Natural killer cell (primary cell): Measurements from ENCODE around the gene KEAP1. TPM values are rescaled to one million over a fixed set of nuclear protein-coding genes. Genes with fewer than 3 reads are reported as not detected.

ENCODE experiments used
- ATAC-seq, 3 donors: fragments of 150-1000 bp in 2 of 3; fragments of 200-7000 bp in 1 of 3; cut with Tn5 transposase; 1 replicate in 1 of 3; 2 replicates in 2 of 3; pipeline ENCODE4 v1.10.0; 2021; ENCODE audit warnings: mild to moderate bottlenecking in 2 of 3, moderate library complexity in 2 of 3
- DNase-seq, 2 donors: peaks; one replicate each; pipeline versions ENCODE4 v3.0.0 to v3.0.0-alpha.2; 2013 to 2021; ENCODE audit warnings: mixed read lengths in 1 of 2
- H3K27ac ChIP-seq: one replicate; pipeline ENCODE4 v1.5.1; 2013; ENCODE audit warnings: mild to moderate bottlenecking, low read length
- H3K27me3 ChIP-seq: one replicate; pipeline ENCODE4 v1.6.1; 2013; ENCODE audit warnings: low read length; ENCODE audit not compliant: control insufficient read depth, insufficient read depth
- H3K36me3 ChIP-seq: one replicate; pipeline ENCODE4 v1.6.1; 2013; ENCODE audit warnings: low read length; ENCODE audit not compliant: control insufficient read depth, insufficient read depth
- H3K4me1 ChIP-seq: one replicate; pipeline ENCODE4 v1.6.1; 2013; ENCODE audit warnings: low read length; ENCODE audit not compliant: control insufficient read depth, insufficient read depth
- H3K4me3 ChIP-seq: one replicate; pipeline ENCODE4 v1.5.1; 2013; ENCODE audit warnings: low read length
- H3K9me3 ChIP-seq: one replicate; pipeline ENCODE4 v1.6.1; 2013; ENCODE audit warnings: low read length; ENCODE audit not compliant: control insufficient read depth, insufficient read depth
- H3K27ac Mint-ChIP-seq, 2 donors: one replicate each; pipeline ENCODE4 v1.8.0; 2022; ENCODE audit warnings: mild to moderate bottlenecking in 2 of 2, mixed read lengths in 2 of 2, moderate library complexity in 1 of 2
- H3K27me3 Mint-ChIP-seq, 2 donors: one replicate each; pipeline ENCODE4 v1.8.0; 2022; ENCODE audit warnings: low read depth in 2 of 2, mixed read lengths in 2 of 2
- H3K36me3 Mint-ChIP-seq: one replicate; pipeline ENCODE4 v1.8.0; 2022; ENCODE audit warnings: mixed read lengths
- H3K4me1 Mint-ChIP-seq, 2 donors: one replicate each; pipeline ENCODE4 v1.8.0; 2022; ENCODE audit warnings: mixed read lengths in 2 of 2
- H3K4me3 Mint-ChIP-seq: one replicate; pipeline ENCODE4 v1.8.0; 2022; ENCODE audit warnings: mild to moderate bottlenecking, moderate library complexity, mixed read lengths
- H3K9me3 Mint-ChIP-seq, 2 donors: one replicate each; pipeline ENCODE4 v1.8.0; 2022; ENCODE audit warnings: mixed read lengths in 2 of 2
- CTCF ChIP-seq: fragments of 200-600 bp; IDR thresholded peaks from one replicate; pipeline ENCODE4 v1.8.0; 2022; ENCODE audit warnings: antibody characterized with exemption
- WGBS: methylation state at CpG from one replicate; pipeline ENCODE4 v1.1.7; 2013; ENCODE audit warnings: missing lambda C conversion rate; ENCODE audit not compliant: insufficient coverage; 5-methylcytosine and 5-hydroxymethylcytosine counted together
- intact Hi-C: fragments of 100-400 bp; cut with micrococcal nuclease; formaldehyde crosslinking; loops from one replicate; pipeline ENCODE4 v1.14.2; 2022
- total RNA-seq, 4 donors: library from RNA; stranded (reverse); fragments of 120-200 nt in 1 of 4; gene quantifications; one replicate each; pipeline versions ENCODE4 v1.2.3 to v1.2.4, GENCODE V29; 2013 to 2022

The KEAP1 gene
- total RNA-seq, 3 donors from 2014 or later (not counting 1 experiment from before 2014, with no cell fraction given) = 28.1 to 39.4 (median 34.6) TPM

DNA sequence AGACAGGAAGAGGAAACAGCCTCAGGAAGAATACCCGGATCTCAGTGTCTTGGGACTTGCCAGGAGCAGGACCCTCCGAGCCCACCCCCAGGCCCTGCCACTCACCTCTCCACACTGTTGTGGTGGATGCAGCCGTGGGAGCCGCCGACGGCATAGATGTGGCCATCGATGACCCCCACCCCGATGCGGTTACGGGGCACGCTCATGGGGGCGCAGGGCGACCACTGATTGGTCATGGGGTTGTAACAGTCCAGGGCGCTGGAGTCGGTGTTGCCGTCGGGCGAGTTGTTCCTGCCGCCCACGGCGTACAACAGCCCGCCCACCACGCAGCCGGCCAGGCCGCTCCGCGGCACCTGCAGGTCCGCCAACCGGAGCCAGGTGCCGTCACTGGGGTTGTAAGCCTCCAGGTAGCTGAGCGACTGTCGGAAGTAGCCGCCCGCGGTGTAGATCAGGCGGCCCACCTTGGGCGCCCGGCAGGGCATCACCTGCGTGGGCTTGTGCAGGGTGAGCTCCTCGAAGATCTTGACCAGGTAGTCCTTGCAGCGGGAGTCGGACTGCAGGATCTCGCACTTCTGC is 11.6 kb downstream of the KEAP1 start:
- Histone ChIP-seq H3K9me3 (no peaks in the 10 kb centered on the region), H3K4me1 (no peaks in the 10 kb centered on the region), H3K4me3 (no peak overlapping the region), H3K27me3 (no peaks in the 10 kb centered on the region), H3K27ac (no peak overlapping the region), H3K36me3 (peaks cover 42% of the 10 kb centered on the region)
- TF ChIP-seq CTCF = no peak
- WGBS = 97% methylated on average over 43 of the region's 43 CpGs
- Mint-ChIP-seq H3K27ac (no peak overlapping the region), H3K4me1 (peaks cover 0 to 4% of the 10 kb centered on the region in 2 donors), H3K27me3 (no peaks in the 10 kb centered on the region), H3K4me3 (no peak overlapping the region), H3K9me3 (no peaks in the 10 kb centered on the region), H3K36me3 (no peaks in the 10 kb centered on the region)
- ATAC-seq = no peak
- DNase-seq = peak in 1 of 2 donors; percentile 7
- intact Hi-C loops = no loop called here

DNA sequence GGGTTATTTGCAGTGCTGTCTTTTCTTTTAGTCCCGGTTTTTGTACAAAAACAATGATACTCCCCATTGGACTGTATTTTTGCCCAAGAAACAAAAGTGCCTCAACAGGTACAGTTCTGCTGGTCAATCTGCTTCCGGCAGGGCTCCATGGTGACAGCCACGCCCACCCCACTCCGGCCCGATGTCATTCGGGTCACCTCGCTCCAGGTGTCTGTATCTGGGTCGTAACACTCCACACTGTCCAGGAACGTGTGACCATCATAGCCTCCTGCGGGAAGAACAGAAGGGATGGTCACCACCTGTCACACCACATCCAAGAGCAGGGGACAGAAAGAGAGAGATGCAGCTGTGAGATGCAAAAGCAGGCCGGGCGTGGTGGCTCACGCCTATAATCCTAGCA is 16.6 kb downstream of the KEAP1 start:
- no peak for ATAC-seq
- no peak overlapping the region for H3K27ac ChIP-seq
- 97% methylated on average over 13 of the region's 13 CpGs for WGBS
- no peaks in the 10 kb centered on the region for H3K27me3 Mint-ChIP-seq
- no peak for DNase-seq
- TF ChIP-seq CTCF = no peak
- H3K9me3 Mint-ChIP-seq = no peaks in the 10 kb centered on the region
- intact Hi-C loops = no loop called here
- peaks cover 39% of the 10 kb centered on the region for H3K36me3 ChIP-seq
- H3K4me3 ChIP-seq = no peak overlapping the region
- no peaks in the 10 kb centered on the region for H3K4me1 Mint-ChIP-seq
- H3K4me3 Mint-ChIP-seq = no peak overlapping the region
- peaks cover 4% of the 10 kb centered on the region for H3K4me1 ChIP-seq
- no peaks in the 10 kb centered on the region for H3K27me3 ChIP-seq
- H3K36me3 Mint-ChIP-seq = no peaks in the 10 kb centered on the region
- no peaks in the 10 kb centered on the region for H3K9me3 ChIP-seq
- peak overlapping the region in 1 of 2 donors; percentile 31 for H3K27ac Mint-ChIP-seq

GRCh38 chr19:10478903-10479384 is 24.2 kb downstream of the KEAP1 start:
- Histone ChIP-seq H3K4me3 (peak overlapping the region; percentile 8), H3K36me3 (no peaks in the 10 kb centered on the region), H3K27ac (no peak overlapping the region), H3K9me3 (no peaks in the 10 kb centered on the region), H3K27me3 (no peaks in the 10 kb centered on the region), H3K4me1 (peaks cover 21% of the 10 kb centered on the region)
- Mint-ChIP-seq H3K9me3 (no peaks in the 10 kb centered on the region), H3K4me1 (peaks cover 10% of the 10 kb centered on the region in 2 donors), H3K36me3 (no peaks in the 10 kb centered on the region), H3K4me3 (peak overlapping the region; percentile 82), H3K27me3 (no peaks in the 10 kb centered on the region), H3K27ac (peak overlapping the region; percentile 85 to 92)
- intact Hi-C loops = loop anchor here (2.0 to 5.0 kb wide), 3 partner anchors 16 to 222 kb away; partner anchors contain the start of genes CDC37 and QTRT1
- peak; percentile 87 to 96 for DNase-seq
- 4% methylated on average over 34 of the region's 36 CpGs for WGBS
- ATAC-seq = peak; percentile 96 to 98 (median 97)
- TF ChIP-seq CTCF = peak; percentile 85
